GM12878 (cell line): ENCODE data around the gene HRCT1.
A peak's percentile ranks its signal among the peaks of the same experiment; 100 is the strongest.

Source experiments
- BMI1 ChIP-seq: fragments of 450-650 bp; IDR thresholded peaks from 2 replicates; pipeline ENCODE4 v1.6.1; 2016; ENCODE audit warnings: mild to moderate bottlenecking, moderate library complexity, borderline replicate concordance
- CHD1 ChIP-seq: IDR thresholded peaks from 2 replicates; pipeline ENCODE4 v1.6.1; 2012; ENCODE audit warnings: low read depth, low read length, improper control_type of control experiment
- CTCF ChIP-seq, 3 experiments: IDR thresholded peaks in 2 of 3; conservative IDR thresholded peaks in 1 of 3; 2 replicates each; pipeline ENCODE4 v1.5.1; 2011; ENCODE audit warnings: low read depth in 3 of 3, low read length in 3 of 3, mild to moderate bottlenecking in 3 of 3, control low read depth in 2 of 3, moderate library complexity in 2 of 3, inconsistent platforms in 1 of 3, mixed read lengths in 1 of 3; ENCODE audit not compliant: control insufficient read depth in 2 of 3, insufficient read depth in 1 of 3; ENCODE audit errors: extremely low read depth in 1 of 3
- ETV6 ChIP-seq, 2 experiments: fragments of 450-650 bp in 1 of 2; IDR thresholded peaks in 1 of 2; conservative IDR thresholded peaks in 1 of 2; 2 replicates each; pipeline ENCODE4 v1.6.1; 2014; ENCODE audit warnings: antibody characterized with exemption in 1 of 2, borderline replicate concordance in 1 of 2, low read depth in 1 of 2, mild to moderate bottlenecking in 1 of 2, moderate library complexity in 1 of 2
- EZH2 ChIP-seq: IDR thresholded peaks from 2 replicates; pipeline ENCODE4 v1.6.1; 2012; ENCODE audit warnings: low read depth, mild to moderate bottlenecking, control low read depth, inconsistent platforms, low read length, borderline replicate concordance; ENCODE audit not compliant: control insufficient read depth
- HDAC6 ChIP-seq: fragments of 200-600 bp; sonication (generic); IDR thresholded peaks from one replicate; pipeline ENCODE4 v1.8.0; 2017; ENCODE audit warnings: antibody characterized with exemption; ENCODE audit not compliant: unreplicated experiment
- MEF2A ChIP-seq: IDR thresholded peaks from 2 replicates; pipeline ENCODE4 v1.6.1; 2011; ENCODE audit warnings: low read depth, mild to moderate bottlenecking, low read length, moderate library complexity; ENCODE audit not compliant: insufficient read depth
- RBBP5 ChIP-seq: fragments of 200-600 bp; sonication (generic); conservative IDR thresholded peaks from 2 replicates; pipeline ENCODE4 v1.6.1; 2016
- SMARCA5 ChIP-seq: fragments of 450-650 bp; IDR thresholded peaks from 2 replicates; pipeline ENCODE4 v1.6.1; 2017; ENCODE audit warnings: mild to moderate bottlenecking
- STAT1 ChIP-seq: fragments of 450-650 bp; conservative IDR thresholded peaks from 2 replicates; pipeline ENCODE4 v1.6.1; 2014; ENCODE audit warnings: antibody characterized with exemption, mild to moderate bottlenecking
- TCF12 ChIP-seq: IDR thresholded peaks from 2 replicates; pipeline ENCODE4 v1.6.1; 2011; ENCODE audit warnings: low read depth, mild to moderate bottlenecking, low read length

DNA sequence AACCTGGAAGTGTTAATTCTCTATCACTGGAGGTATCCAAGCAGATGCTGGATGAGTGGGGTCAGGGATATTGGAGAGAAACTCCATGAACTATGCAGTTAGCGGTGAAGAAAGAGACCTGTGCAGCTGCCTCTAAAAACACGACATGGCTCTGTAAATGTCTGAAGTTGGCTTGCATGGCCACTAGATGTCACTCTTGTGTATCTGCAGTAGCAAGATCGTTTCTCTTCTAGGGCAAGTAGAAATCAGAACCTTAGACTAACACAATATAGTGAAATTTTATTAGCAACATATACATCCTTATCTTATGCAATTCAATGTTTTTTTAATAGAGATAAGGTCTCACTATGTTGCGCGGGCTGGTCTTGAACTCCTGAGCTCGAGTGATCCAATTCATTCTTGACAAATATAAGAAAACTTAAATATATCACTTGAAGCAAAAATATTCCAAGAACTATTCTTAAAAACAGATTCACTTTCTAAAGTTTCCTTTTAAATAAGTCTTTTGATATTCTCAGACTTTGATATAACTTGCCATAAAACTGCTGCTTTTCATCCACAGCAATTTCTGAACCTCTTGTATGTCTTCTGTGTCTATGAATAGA is 49.0 kb downstream of the HRCT1 start:
- TF ChIP-seq CTCF (IDR thresholded peaks at IDR 0.05 in 2 of 3, conservative IDR thresholded peaks at IDR 0.05 in 1 of 3; ENCODE audit: control insufficient read depth in 2 of 3, extremely low read depth in 1 of 3, insufficient read depth in 1 of 3, low read depth in 3 of 3, low read length in 3 of 3) (peak; percentile 83 to 87 (median 85)), MEF2A (no peak), CHD1 (no peak), BMI1 (no peak), HDAC6 (no peak), STAT1 (no peak), RBBP5 (no peak), TCF12 (no peak), EZH2 (no peak), ETV6 (conservative IDR thresholded peaks at IDR 0.05 in 1 of 2, IDR thresholded peaks at IDR 0.05 in 1 of 2; ENCODE audit: borderline replicate concordance in 1 of 2, low read depth in 1 of 2) (no peak), SMARCA5 (no peak)
